Hepatocyte (in vitro differentiated cells): Measurements from ENCODE around the gene BAX.

Experiments
- CTCF ChIP-seq: fragments of 200-600 bp; sonication (generic); IDR thresholded peaks from 2 replicates; pipeline ENCODE4 v1.5.1; 2016; ENCODE audit warnings: antibody characterized with exemption, mild to moderate bottlenecking; ENCODE audit not compliant: poor library complexity
- EZH2 ChIP-seq: fragments of 200-600 bp; sonication (generic); IDR thresholded peaks from 2 replicates; pipeline ENCODE4 v1.6.1; 2016; ENCODE audit warnings: antibody characterized with exemption, mild to moderate bottlenecking, borderline replicate concordance

- TF ChIP-seq EZH2 = no peak
- no peak for TF ChIP-seq CTCF
Measured at GRCh38 chr19:48990400-48990799, 35.7 kb downstream of the BAX start.
